Astrocyte (in vitro differentiated cells and primary cell): Measurements from ENCODE around the gene OR13H1. TPM values are rescaled to one million over a fixed set of nuclear protein-coding genes. Genes with fewer than 3 reads are reported as not detected.

ENCODE experiments used
- DNase-seq: peaks from one replicate; pipeline ENCODE4 v3.0.0-alpha.2; 2010; ENCODE audit warnings: low read depth
- FAIRE-seq: peaks from 2 replicates; lab custom pipeline; 2011; peaks lifted over from hg19 to GRCh38; lab: Jason Lieb, UNC
- H2AFZ ChIP-seq: 2 replicates; pipeline ENCODE4 v1.6.0; 2012; ENCODE audit warnings: low read depth, low read length, inconsistent platforms
- H3K27ac ChIP-seq: 2 replicates; pipeline ENCODE4 v1.5.1; 2011; ENCODE audit warnings: low read depth, low read length, inconsistent platforms
- H3K27me3 ChIP-seq: 2 replicates; pipeline ENCODE4 v1.6.0; 2011; ENCODE audit warnings: low read length, inconsistent platforms; ENCODE audit not compliant: insufficient read depth
- H3K36me3 ChIP-seq: 2 replicates; pipeline ENCODE4 v1.5.1; 2011; ENCODE audit warnings: low read length, inconsistent platforms; ENCODE audit not compliant: insufficient read depth
- H3K4me1 ChIP-seq: 2 replicates; pipeline ENCODE4 v1.5.1; 2011; ENCODE audit warnings: low read length, inconsistent platforms; ENCODE audit not compliant: insufficient read depth
- H3K4me2 ChIP-seq: 2 replicates; pipeline ENCODE4 v1.6.0; 2012; ENCODE audit warnings: low read length, inconsistent platforms
- H3K4me3 ChIP-seq: 2 replicates; pipeline ENCODE4 v1.5.1; 2011; ENCODE audit warnings: low read depth, mild to moderate bottlenecking, low read length, inconsistent platforms; ENCODE audit not compliant: insufficient read depth
- H3K79me2 ChIP-seq: 2 replicates; pipeline ENCODE4 v1.6.0; 2012; ENCODE audit warnings: mild to moderate bottlenecking, low read length, inconsistent platforms; ENCODE audit not compliant: insufficient read depth
- H3K9ac ChIP-seq: 2 replicates; pipeline ENCODE4 v1.6.0; 2012; ENCODE audit warnings: mild to moderate bottlenecking, low read length, inconsistent platforms
- H3K9me3 ChIP-seq: 2 replicates; pipeline ENCODE4 v1.5.1; 2012; ENCODE audit warnings: low read depth, mild to moderate bottlenecking, low read length, inconsistent platforms; ENCODE audit not compliant: insufficient read depth
- H4K20me1 ChIP-seq: 2 replicates; pipeline ENCODE4 v1.6.0; 2012; ENCODE audit warnings: low read length, inconsistent platforms; ENCODE audit not compliant: insufficient read depth
- H3K27ac Mint-ChIP-seq: one replicate; pipeline ENCODE4 v1.8.0; 2021; ENCODE audit warnings: mild to moderate bottlenecking, mixed read lengths; ENCODE audit not compliant: unreplicated experiment
- H3K27me3 Mint-ChIP-seq: one replicate; pipeline ENCODE4 v1.8.0; 2021; ENCODE audit warnings: low read depth, mixed read lengths; ENCODE audit not compliant: unreplicated experiment
- H3K36me3 Mint-ChIP-seq: one replicate; pipeline ENCODE4 v1.8.0; 2021; ENCODE audit warnings: low read depth, mixed read lengths; ENCODE audit not compliant: unreplicated experiment
- H3K4me1 Mint-ChIP-seq: one replicate; pipeline ENCODE4 v1.8.0; 2021; ENCODE audit warnings: low read depth, mixed read lengths; ENCODE audit not compliant: unreplicated experiment
- H3K4me3 Mint-ChIP-seq: one replicate; pipeline ENCODE4 v1.8.0; 2021; ENCODE audit warnings: mild to moderate bottlenecking, moderate library complexity, mixed read lengths; ENCODE audit not compliant: unreplicated experiment
- H3K9me3 Mint-ChIP-seq: one replicate; pipeline ENCODE4 v1.8.0; 2021; ENCODE audit warnings: mild to moderate bottlenecking, mixed read lengths; ENCODE audit not compliant: unreplicated experiment
- EZH2 ChIP-seq: IDR thresholded peaks from 2 replicates; pipeline ENCODE4 v1.6.1; 2012; ENCODE audit warnings: mild to moderate bottlenecking, low read length, inconsistent platforms; ENCODE audit not compliant: insufficient read depth
- total RNA-seq: library from RNA; stranded (reverse); gene quantifications from 2 replicates; pipeline ENCODE4 v1.2.1, GENCODE V29; 2021
- TF ChIP-seq, protein P1 (sequence below): IDR thresholded peaks from 2 replicates; pipeline ENCODE4 v1.5.1; 2011; ENCODE audit warnings: low read depth, mild to moderate bottlenecking, inconsistent platforms, low read length, moderate library complexity; ENCODE audit not compliant: insufficient read depth

OR13H1 gene
- total RNA-seq, 1 donor from 2014 or later, result not detected

DNA sequence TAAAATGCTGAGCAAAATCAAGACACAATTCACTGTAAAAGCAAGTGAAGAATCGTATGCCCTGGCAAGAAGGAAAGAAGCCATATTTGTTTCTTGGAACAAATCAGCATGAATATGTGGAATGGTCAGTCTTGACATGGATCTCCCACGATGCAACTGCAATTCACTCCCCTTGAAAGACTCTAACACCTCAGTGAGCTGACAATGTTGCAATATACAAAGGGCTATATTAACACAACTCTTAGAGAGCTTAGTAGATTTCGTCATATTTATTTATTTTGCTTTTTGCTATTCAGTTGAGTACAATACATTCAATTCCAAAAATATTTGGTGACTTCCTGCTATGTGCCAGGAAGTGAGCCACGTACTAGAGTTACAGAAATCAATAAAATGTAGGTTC is 14.7 kb downstream of the OR13H1 start:
- H3K9me3 Mint-ChIP-seq, result no peaks in the 10 kb centered on the region
- no peak for TF ChIP-seq EZH2
- TF ChIP-seq, protein P1, sequence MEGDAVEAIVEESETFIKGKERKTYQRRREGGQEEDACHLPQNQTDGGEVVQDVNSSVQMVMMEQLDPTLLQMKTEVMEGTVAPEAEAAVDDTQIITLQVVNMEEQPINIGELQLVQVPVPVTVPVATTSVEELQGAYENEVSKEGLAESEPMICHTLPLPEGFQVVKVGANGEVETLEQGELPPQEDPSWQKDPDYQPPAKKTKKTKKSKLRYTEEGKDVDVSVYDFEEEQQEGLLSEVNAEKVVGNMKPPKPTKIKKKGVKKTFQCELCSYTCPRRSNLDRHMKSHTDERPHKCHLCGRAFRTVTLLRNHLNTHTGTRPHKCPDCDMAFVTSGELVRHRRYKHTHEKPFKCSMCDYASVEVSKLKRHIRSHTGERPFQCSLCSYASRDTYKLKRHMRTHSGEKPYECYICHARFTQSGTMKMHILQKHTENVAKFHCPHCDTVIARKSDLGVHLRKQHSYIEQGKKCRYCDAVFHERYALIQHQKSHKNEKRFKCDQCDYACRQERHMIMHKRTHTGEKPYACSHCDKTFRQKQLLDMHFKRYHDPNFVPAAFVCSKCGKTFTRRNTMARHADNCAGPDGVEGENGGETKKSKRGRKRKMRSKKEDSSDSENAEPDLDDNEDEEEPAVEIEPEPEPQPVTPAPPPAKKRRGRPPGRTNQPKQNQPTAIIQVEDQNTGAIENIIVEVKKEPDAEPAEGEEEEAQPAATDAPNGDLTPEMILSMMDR, result no peak
- H3K4me1 Mint-ChIP-seq, result no peaks in the 10 kb centered on the region
- H3K27me3 ChIP-seq, result no peaks in the 10 kb centered on the region
- no peak overlapping the region for H3K4me3 ChIP-seq
- FAIRE-seq, result no peak
- H3K27me3 Mint-ChIP-seq, result no peaks in the 10 kb centered on the region
- no peaks in the 10 kb centered on the region for H3K9me3 ChIP-seq
- no peak overlapping the region for H3K27ac Mint-ChIP-seq
- H3K4me2 ChIP-seq, result no peak overlapping the region
- no peak overlapping the region for H2AFZ ChIP-seq
- H3K36me3 Mint-ChIP-seq, result no peaks in the 10 kb centered on the region
- no peaks in the 10 kb centered on the region for H3K79me2 ChIP-seq
- H3K36me3 ChIP-seq, result no peaks in the 10 kb centered on the region
- no peak overlapping the region for H3K27ac ChIP-seq
- no peaks in the 10 kb centered on the region for H4K20me1 ChIP-seq
- no peak overlapping the region for H3K9ac ChIP-seq
- DNase-seq, result no peak
- H3K4me3 Mint-ChIP-seq, result no peak overlapping the region
- no peaks in the 10 kb centered on the region for H3K4me1 ChIP-seq

DNA sequence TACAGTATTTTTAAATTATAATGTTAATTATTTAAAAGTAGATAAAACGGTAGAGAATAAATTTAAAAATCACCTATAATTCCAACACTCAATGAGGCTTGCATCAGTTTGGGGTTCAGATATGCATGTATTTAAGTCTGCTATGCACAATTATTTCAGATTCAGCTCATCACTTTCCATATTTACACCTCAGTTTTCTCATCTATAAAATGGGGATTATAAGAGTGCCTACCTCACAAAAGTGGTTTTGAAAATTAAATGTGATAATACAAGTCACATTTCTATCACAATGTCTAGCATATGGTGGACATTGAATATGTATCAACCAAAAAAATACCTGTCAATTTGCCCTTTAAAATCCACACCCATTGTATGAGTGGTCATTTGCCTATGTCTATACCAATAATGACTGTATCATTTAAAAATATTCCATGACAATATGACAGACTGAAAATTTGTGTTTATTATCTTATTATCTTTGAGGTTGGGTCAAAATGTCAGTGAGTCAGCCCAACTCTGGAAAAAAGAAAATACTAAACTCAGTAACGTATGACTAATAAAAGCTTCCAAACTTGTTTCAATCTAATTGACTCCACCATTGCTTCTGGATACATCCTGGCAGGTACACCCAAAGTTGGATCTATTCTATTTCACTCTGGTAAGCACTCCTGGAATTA is 20.8 kb downstream of the OR13H1 start:
- no peak for DNase-seq
- H3K9ac ChIP-seq, result no peak overlapping the region
- no peaks in the 10 kb centered on the region for H3K36me3 ChIP-seq
- no peak overlapping the region for H2AFZ ChIP-seq
- no peaks in the 10 kb centered on the region for H3K9me3 ChIP-seq
- H3K27ac ChIP-seq, result no peak overlapping the region
- Mint-ChIP-seq H3K9me3 (no peaks in the 10 kb centered on the region), H3K4me3 (no peak overlapping the region), H3K27me3 (no peaks in the 10 kb centered on the region), H3K4me1 (peaks cover 3% of the 10 kb centered on the region), H3K27ac (no peak overlapping the region), H3K36me3 (no peaks in the 10 kb centered on the region)
- no peaks in the 10 kb centered on the region for H3K79me2 ChIP-seq
- peak; percentile 76 for FAIRE-seq
- no peak overlapping the region for H3K4me3 ChIP-seq
- H3K4me1 ChIP-seq, result no peaks in the 10 kb centered on the region
- TF ChIP-seq, protein P1, result no peak
- TF ChIP-seq EZH2, result no peak
- H3K27me3 ChIP-seq, result no peaks in the 10 kb centered on the region
- no peak overlapping the region for H3K4me2 ChIP-seq
- H4K20me1 ChIP-seq, result no peaks in the 10 kb centered on the region

DNA sequence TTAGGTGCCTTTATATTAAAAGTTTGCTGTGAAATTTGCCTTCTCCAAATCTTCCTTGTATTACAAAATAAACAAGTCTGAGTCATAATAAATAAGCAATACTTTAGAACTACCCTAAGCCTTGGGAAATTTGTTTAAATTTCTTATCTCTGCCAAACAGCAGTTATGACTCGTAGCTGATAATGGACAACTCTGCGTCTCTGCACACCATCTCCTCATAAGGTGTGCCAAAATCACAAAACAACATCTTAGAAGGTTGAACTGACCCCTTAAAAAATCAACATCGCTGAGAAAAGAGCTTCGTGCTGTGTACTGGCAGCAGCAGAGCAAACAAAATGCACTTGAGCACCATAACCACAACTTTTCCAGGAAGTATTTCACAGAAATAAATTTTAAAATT is 22.0 kb downstream of the OR13H1 start:
- peaks cover 3% of the 10 kb centered on the region for H3K4me1 Mint-ChIP-seq
- no peaks in the 10 kb centered on the region for H3K36me3 ChIP-seq
- H3K9me3 ChIP-seq, result no peaks in the 10 kb centered on the region
- TF ChIP-seq, protein P1, result no peak
- no peak for TF ChIP-seq EZH2
- no peaks in the 10 kb centered on the region for H3K27me3 ChIP-seq
- H3K4me2 ChIP-seq, result no peak overlapping the region
- no peaks in the 10 kb centered on the region for H3K27me3 Mint-ChIP-seq
- no peaks in the 10 kb centered on the region for H4K20me1 ChIP-seq
- no peak overlapping the region for H3K4me3 Mint-ChIP-seq
- H3K9ac ChIP-seq, result no peak overlapping the region
- H3K9me3 Mint-ChIP-seq, result no peaks in the 10 kb centered on the region
- H3K27ac ChIP-seq, result no peak overlapping the region
- no peak overlapping the region for H3K4me3 ChIP-seq
- no peaks in the 10 kb centered on the region for H3K36me3 Mint-ChIP-seq
- H3K4me1 ChIP-seq, result no peaks in the 10 kb centered on the region
- H2AFZ ChIP-seq, result no peak overlapping the region
- H3K27ac Mint-ChIP-seq, result no peak overlapping the region
- no peak for FAIRE-seq
- DNase-seq, result no peak
- no peaks in the 10 kb centered on the region for H3K79me2 ChIP-seq
